Effector CD8-positive, alpha-beta T cell (primary cell): ENCODE measurements around the gene GPC2.

ENCODE experiments used
- DNase-seq: peaks from one replicate; lab custom pipeline; 2025; lab: John Stamatoyannopoulos, UW

Gene GPC2

DNA sequence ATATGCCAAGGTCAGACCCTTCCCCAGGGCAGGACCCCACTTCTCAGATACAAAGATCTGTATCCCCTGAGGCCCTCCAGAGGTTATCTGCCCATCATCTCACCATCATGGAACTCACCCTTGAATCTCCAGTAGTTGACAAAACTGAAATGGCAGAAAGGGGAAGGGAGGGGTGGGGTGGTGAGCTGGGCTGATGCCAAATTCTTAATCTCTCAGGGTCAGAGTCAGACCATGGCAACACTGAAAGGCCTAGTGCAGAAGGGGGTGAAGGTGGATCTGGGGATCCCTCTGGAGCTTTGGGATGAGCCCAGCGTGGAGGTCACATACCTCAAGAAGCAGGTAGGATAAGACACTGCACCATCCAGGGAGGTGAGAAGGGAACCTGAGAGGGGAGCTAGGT, 54.6 kb downstream of the GPC2 start:
- DNase-seq = no peak

DNA sequence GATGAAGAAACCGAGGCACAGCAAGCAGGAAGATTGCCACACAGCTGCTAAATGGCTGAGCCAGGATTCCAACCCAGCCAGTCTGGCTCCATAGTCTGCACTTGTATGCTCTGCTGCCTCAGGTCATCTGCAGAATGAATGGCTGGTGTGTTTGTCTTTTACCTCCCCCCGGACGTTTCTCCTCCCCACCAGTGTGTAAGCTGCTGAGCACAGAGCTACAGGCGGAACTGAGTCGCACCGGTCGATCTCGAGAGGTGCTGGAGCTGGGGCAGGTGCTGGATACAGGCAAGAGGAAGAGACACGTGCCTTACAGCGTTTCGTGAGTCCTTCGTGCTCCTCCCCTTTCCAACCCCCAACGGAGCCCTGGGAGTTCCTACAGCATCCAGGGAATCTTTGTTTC, 55.1 kb downstream of the GPC2 start:
- no peak for DNase-seq

DNA sequence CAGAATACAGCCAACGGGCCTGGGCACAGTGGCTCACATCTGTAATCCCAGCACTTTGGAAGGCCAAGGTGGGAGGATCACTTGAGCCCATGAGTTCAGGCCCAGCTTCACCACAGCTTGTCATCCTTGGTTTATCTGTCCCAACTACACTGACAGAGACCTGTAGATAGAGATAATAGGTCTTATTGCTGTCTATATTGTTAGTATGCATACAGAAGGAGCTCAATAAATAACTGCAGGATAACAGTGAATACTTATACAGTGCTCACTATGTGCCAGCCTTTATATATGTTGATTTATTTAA, 56.5 kb downstream of the GPC2 start:
- DNase-seq = no peak

DNA sequence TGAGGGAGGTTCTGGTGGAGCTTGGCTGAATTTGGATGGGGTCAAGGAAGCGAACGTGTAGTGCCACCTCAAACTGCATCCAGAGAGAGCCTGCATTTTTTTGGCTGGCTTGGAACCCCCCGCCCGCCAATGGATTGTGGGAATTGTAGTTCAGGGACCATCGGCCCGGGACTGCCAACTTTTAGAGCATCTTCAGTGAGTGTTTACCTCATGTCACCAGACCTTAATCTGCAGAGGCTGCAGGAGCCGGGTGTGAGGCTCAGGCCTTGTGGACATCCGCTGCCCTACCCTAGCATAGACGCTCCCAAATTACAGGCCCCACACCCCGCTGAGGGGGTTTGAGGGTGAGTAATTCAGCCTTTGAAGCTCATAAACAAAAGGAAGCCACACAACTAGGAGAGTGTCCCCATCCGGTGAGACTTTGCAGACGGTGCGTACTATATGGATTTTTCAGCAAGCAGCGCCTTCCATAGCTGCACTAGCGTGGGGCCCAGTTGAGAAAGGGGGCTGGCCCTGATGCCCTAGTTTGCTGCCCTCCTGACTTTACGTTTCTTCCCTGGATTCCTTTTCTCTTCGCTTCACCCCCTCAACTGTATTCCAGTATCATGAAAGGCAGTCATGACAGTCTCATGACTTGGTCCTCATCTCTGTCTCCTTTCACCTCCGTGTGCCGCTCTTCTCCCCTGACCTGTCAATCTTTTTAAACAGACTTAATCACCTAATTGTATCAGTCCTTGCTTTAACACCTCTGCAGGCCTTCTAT, 57.0 kb downstream of the GPC2 start:
- peak; percentile 58 for DNase-seq
